Pulmonary artery endothelial cell (primary cell): ENCODE data around the gene OR14A2. TPM values are rescaled to one million over a fixed set of nuclear protein-coding genes. Genes with fewer than 3 reads are reported as not detected.
"Not testable (repeated sequence)": the region's sequence is repeated elsewhere in the genome, so short reads cannot be mapped to it uniquely, and the experiment has no call there.

ENCODE experiments used
- DNase-seq: peaks from one replicate; pipeline ENCODE4 v3.0.0-alpha.2; 2011; ENCODE audit warnings: low read depth, low spot score
- total RNA-seq: library from RNA; depleted of rRNA; stranded (reverse); fragments of >200 nt; gene quantifications from 2 replicates; pipeline ENCODE4 v1.2.3, GENCODE V29; 2014

OR14A2 gene
- total RNA-seq, result not detected in 2 replicates

- no peak for DNase-seq
These were observed at the start of gene OR14A2 for GRCh38 chr1:247748041-247748440. OR14A2 (minus strand) TSS chr1:247748141.

DNA sequence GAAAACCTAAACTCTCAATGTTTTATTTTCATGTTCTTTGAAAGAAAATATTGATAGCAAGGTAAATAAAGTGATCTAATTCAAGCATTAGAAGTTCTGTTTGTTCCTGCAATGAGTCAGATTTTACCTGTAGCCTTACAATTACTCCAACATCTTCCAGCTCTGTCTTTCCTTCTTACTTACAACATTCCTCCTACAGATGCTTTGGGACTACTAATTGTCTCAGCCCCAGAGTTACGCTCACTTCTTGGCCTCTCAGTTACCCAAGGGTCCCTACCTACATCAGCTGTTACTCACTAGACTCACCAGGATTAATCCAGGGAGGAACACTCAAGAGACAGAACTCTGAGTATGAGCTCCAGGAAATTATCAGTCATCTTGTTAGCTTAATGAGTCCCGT, 49.6 kb upstream of the OR14A2 start:
- DNase-seq, result no peak

- no peak for DNase-seq
These were observed 21.7 kb upstream of the OR14A2 start for GRCh38 chr1:247769603-247770002.

- no peak for DNase-seq
These were observed 12.5 kb upstream of the OR14A2 start, which contains the start of gene OR1C1 for GRCh38 chr1:247760456-247760855. OR1C1 (minus strand) TSS chr1:247760556; CDS start chr1:247758406, 2,150 bp downstream.

GRCh38 chr1:247754311-247754710, 6.4 kb upstream of the OR14A2 start:
- DNase-seq, result not testable (repeated sequence)

GRCh38 chr1:247749870-247750269, 1.9 kb upstream of the OR14A2 start:
- DNase-seq, result no peak

- no peak for DNase-seq
These were observed 325 bp downstream of the OR14A2 start for GRCh38 chr1:247747616-247748015.

GRCh38 chr1:247746391-247746935, 1.5 kb downstream of the OR14A2 start:
- no peak for DNase-seq

DNA sequence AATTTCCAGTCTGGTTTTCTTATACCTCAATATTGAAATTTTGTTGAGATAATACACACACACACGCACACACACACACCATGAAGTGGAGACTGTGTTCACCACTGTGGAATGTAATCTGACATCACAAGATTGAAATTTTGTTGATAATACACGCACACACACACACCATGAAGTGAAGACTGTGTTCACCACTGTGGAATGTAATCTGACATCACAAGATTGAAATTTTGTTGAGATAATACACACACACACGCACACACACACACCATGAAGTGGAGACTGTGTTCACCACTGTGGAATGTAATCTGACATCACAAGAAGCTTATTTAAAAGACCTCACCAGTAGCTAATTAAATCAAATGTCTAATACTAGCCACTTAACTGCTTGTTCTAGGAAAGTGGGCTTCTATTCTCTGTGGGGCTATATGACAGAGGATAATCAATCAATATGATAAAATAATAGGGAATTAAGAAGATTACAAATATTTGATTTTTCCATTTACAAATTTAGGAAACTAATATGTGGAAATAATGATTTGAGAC, 5.7 kb downstream of the OR14A2 start:
- DNase-seq, result not testable (repeated sequence)

DNA sequence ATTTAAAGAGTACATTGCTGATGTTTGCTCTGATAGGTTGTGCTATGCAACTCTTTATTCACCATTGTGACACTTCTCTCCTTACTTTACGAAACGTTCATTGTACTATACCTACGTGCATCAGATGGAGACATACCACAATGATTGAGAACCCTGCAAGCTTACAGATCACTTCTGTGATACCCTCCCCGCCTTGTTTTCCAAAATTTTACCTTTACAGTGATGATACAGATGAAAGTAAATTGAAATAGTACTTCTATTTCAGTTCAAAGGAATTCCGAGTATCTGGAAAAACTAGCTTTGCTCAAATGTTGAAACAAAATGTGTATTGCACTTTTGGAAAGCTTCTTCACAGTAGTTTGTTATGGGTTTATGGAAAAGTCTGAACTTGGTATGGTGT, 6.2 kb downstream of the OR14A2 start:
- DNase-seq, result no peak

- no peak for DNase-seq
These were observed 7.2 kb downstream of the OR14A2 start for GRCh38 chr1:247740721-247741120.

DNA sequence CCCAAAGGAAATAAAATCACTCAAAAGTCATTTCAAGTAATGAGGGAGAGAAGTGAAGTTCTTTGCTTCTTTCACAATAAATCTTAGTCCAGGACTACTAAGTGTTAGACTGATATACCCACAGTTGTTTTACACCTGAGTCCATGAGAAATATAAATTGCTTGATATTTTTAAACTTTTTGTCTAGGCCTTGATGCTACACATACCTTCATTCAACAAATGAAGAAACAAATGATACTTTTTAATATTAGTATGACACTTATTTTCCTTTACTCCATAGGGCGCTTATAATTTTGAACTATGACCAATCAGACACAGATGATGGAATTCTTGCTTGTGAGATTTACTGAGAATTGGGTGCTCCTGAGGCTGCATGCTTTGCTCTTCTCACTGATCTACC, 9.6 kb downstream of the OR14A2 start, which contains the start of gene OR14K1:
TSS of gene OR14K1 (plus strand) at position 301 of the 400 bp plus-strand sequence. CDS start at position 301, 0 bp downstream.
- no peak for DNase-seq

DNA sequence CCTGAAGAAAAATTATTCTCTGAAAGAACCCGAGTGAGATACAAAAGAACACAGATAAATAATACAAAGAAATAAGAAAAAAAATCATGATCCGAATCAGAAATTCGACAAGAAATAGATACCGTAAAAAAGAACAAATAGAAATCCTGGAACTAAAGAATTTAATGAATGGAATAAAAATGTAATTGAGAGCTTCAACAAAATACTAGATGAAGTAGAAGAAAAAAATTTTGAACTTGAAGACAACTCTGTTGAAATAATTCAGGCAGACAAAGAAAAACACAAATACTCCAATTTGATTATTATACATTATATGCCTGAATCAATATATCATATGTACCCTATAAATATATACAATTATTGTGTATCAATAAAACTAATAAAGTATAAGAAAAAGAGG, 26.7 kb downstream of the OR14A2 start:
- DNase-seq, result no peak

- no peak for DNase-seq
These were observed 31.4 kb downstream of the OR14A2 start, which contains the start of gene OR6F1 for GRCh38 chr1:247716546-247716945. OR6F1 (minus strand) TSS chr1:247716646; CDS start chr1:247712755, 3,891 bp downstream.

DNA sequence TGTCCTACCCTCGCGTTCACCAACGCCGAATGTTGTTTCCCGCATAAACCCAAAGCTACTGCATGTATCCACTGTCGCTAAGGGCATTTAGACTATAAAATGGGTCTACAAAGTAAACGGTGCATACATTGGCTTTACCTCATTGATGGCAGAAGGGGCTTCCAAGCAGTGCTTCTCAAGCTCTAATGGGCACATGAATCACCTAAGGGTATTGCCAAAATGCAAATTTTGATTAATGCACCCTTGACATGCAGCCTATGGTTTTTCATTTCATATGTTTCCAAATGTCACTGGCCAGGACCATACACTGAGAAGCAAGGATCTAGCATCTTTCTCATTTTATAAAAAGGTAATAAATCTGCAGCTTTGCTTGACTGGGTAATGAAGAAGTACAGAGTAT, 34.2 kb downstream of the OR14A2 start:
- DNase-seq, result no peak

- not testable (repeated sequence) for DNase-seq
These were observed 37.3 kb downstream of the OR14A2 start for GRCh38 chr1:247710681-247711080.

DNA sequence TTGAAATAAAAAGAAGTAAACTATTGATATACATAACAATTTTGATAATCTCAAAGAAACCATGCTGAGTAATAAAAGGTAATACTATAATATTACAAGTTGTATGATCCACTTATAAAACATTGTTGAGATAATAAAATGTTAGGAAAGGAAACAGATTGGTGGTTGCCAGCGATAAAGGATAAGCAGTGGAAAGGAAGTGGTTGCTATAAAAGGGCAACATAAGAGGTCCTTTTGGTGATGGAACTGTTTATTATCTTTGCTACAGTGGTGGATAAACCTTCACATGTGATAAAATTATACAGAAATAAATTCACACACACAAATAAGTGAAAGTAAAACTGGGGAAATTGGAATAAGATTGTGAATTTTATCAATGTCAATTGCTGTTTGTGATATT, 46.6 kb downstream of the OR14A2 start:
- DNase-seq, result no peak

GRCh38 chr1:247681288-247681897, 66.5 kb downstream of the OR14A2 start:
- no peak for DNase-seq

GRCh38 chr1:247680171-247680570, 67.8 kb downstream of the OR14A2 start:
- no peak for DNase-seq

- DNase-seq, result no peak
These were observed 68.3 kb downstream of the OR14A2 start, which contains the start of gene OR13G1 for GRCh38 chr1:247679639-247680038. OR13G1 (minus strand) TSS chr1:247679739; CDS start chr1:247673041, 6,698 bp downstream.
